Type B pancreatic cell (in vitro differentiated cells): ENCODE results near the gene FAM20B. TPM values are rescaled to one million over a fixed set of nuclear protein-coding genes. Genes with fewer than 3 reads are reported as not detected.
"Not testable (repeated sequence)": the region's sequence is repeated elsewhere in the genome, so short reads cannot be mapped to it uniquely, and the experiment has no call there.

ENCODE experiments used
- DNase-seq: peaks from one replicate; pipeline ENCODE4 v3.0.0; 2021; ENCODE audit warnings: mixed read lengths; ENCODE audit not compliant: unreplicated experiment; ENCODE audit errors: extremely low spot score
- H3K27ac Mint-ChIP-seq: 2 replicates; pipeline ENCODE4 v1.8.0; 2021; ENCODE audit warnings: mild to moderate bottlenecking, mixed read lengths
- H3K27me3 Mint-ChIP-seq: 2 replicates; pipeline ENCODE4 v1.8.0; 2021; ENCODE audit warnings: mixed read lengths
- H3K36me3 Mint-ChIP-seq: 2 replicates; pipeline ENCODE4 v1.8.0; 2021; ENCODE audit warnings: mixed read lengths
- H3K4me1 Mint-ChIP-seq: one replicate; pipeline ENCODE4 v1.8.0; 2021; ENCODE audit warnings: mixed read lengths; ENCODE audit not compliant: unreplicated experiment
- H3K4me3 Mint-ChIP-seq: 2 replicates; pipeline ENCODE4 v1.8.0; 2021; ENCODE audit warnings: mild to moderate bottlenecking, mixed read lengths
- H3K9me3 Mint-ChIP-seq: 2 replicates; pipeline ENCODE4 v1.8.0; 2021; ENCODE audit warnings: mixed read lengths
- CTCF ChIP-seq: fragments of 200-600 bp; sonication (generic); conservative IDR thresholded peaks from 2 replicates; pipeline ENCODE4 v1.5.0; 2021; ENCODE audit warnings: antibody characterized with exemption, mild to moderate bottlenecking
- total RNA-seq: library from RNA; stranded (reverse); gene quantifications from 2 replicates; pipeline ENCODE4 v1.2.1, GENCODE V29; 2021; ENCODE audit warnings: low replicate concordance

Gene FAM20B
- total RNA-seq, 1 donor from 2014 or later = 41.0 TPM

GRCh38 chr1:178998295-178998694 lies 27.4 kb upstream of the FAM20B start:
- Mint-ChIP-seq H3K4me1 (peaks cover 21% of the 10 kb centered on the region), H3K9me3 (no peaks in the 10 kb centered on the region), H3K36me3 (no peaks in the 10 kb centered on the region), H3K4me3 (no peak overlapping the region), H3K27me3 (no peaks in the 10 kb centered on the region), H3K27ac (no peak overlapping the region)
- TF ChIP-seq CTCF = no peak
- DNase-seq = no peak

- Mint-ChIP-seq H3K27ac (no peak overlapping the region), H3K36me3 (no peaks in the 10 kb centered on the region), H3K4me1 (peaks cover 26% of the 10 kb centered on the region), H3K9me3 (no peaks in the 10 kb centered on the region), H3K4me3 (no peak overlapping the region), H3K27me3 (no peaks in the 10 kb centered on the region)
- TF ChIP-seq CTCF = no peak
- no peak for DNase-seq
Measured at GRCh38 chr1:178999061-178999460, 26.6 kb upstream of the FAM20B start.

GRCh38 chr1:179001451-179001850 lies 24.2 kb upstream of the FAM20B start:
- DNase-seq = no peak
- H3K27me3 Mint-ChIP-seq = no peaks in the 10 kb centered on the region
- H3K4me1 Mint-ChIP-seq = peaks cover 26% of the 10 kb centered on the region
- no peaks in the 10 kb centered on the region for H3K9me3 Mint-ChIP-seq
- no peak overlapping the region for H3K4me3 Mint-ChIP-seq
- H3K36me3 Mint-ChIP-seq = no peaks in the 10 kb centered on the region
- no peak overlapping the region for H3K27ac Mint-ChIP-seq
- TF ChIP-seq CTCF = no peak

- H3K27me3 Mint-ChIP-seq, DNase-seq, H3K27ac Mint-ChIP-seq, H3K4me3 Mint-ChIP-seq, H3K9me3 Mint-ChIP-seq, H3K36me3 Mint-ChIP-seq: not testable (repeated sequence)
- H3K4me1 Mint-ChIP-seq = peaks cover 26% of the 10 kb centered on the region
Measured at GRCh38 chr1:179002064-179002463, 23.6 kb upstream of the FAM20B start.

- H3K27ac Mint-ChIP-seq = peak overlapping the region; percentile 77
- H3K36me3 Mint-ChIP-seq = no peaks in the 10 kb centered on the region
- TF ChIP-seq CTCF = peak; percentile 99
- peak; percentile 89 for DNase-seq
- H3K4me1 Mint-ChIP-seq = peaks cover 26% of the 10 kb centered on the region
- peak overlapping the region; percentile 55 for H3K4me3 Mint-ChIP-seq
- H3K9me3 Mint-ChIP-seq = no peaks in the 10 kb centered on the region
- H3K27me3 Mint-ChIP-seq = no peaks in the 10 kb centered on the region
Measured at GRCh38 chr1:179002552-179003345, 22.9 kb upstream of the FAM20B start.

- Mint-ChIP-seq H3K36me3 (no peaks in the 10 kb centered on the region), H3K9me3 (no peaks in the 10 kb centered on the region), H3K27me3 (no peaks in the 10 kb centered on the region), H3K27ac (no peak overlapping the region), H3K4me3 (peak overlapping the region; percentile 31), H3K4me1 (peaks cover 26% of the 10 kb centered on the region)
- TF ChIP-seq CTCF = no peak
- no peak for DNase-seq
Measured at GRCh38 chr1:179003512-179004066, 22.1 kb upstream of the FAM20B start.
